Activated CD8-positive, alpha-beta memory T cell treated with anti-CD3 and anti-CD28 coated beads, Interleukin-2, amount 50 U/mL, for 24 hours (primary cell): ENCODE data around the gene THUMPD2.
"Not testable (repeated sequence)": the region's sequence is repeated elsewhere in the genome, so short reads cannot be mapped to it uniquely, and the experiment has no call there.

ENCODE experiments used
- DNase-seq: peaks from one replicate; pipeline ENCODE4 v3.0.0-alpha.2; 2020; ENCODE audit errors: extremely low read depth

The THUMPD2 gene

DNA sequence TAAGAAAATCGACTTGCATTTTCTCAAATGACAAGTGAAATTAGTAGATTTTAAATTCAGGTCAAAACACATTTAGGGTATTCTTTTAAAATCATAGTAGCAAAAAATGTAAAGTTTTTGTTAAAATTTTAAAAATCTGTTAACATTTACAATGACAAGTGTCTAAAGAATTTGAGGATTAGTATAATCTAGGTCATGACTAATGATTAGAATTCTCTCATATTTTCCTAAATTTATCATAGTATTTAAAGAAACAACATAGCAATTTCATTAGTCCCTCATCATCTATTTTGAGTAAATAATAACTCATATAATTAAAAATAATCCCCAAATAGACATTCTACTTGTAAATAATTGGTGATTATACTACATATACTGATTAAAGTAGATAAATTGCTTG is 23.6 kb downstream of the THUMPD2 start:
- no peak for DNase-seq

DNA sequence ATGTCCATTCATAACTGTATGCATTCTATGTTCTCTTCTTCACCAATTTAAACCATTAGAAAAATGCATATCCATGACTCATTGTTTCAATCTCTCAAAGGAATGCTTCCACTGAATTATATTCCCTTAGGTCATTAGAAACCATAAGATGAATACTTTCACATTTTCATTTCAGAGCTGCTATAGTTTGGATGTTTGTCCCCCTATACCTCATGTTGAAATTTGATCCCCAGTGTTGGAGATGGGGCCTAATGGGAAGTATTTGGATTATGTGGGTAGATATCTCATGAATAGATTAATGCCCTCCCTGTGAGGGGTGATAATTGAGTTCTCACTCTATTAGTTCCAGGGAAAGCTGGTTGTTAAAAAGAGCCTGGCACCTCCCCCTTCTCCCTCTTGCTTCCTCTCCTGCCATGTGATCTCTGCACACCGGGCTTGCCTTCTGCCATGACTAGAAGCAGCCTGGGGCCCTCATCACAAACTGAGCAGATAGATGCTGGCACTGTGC is 35.7 kb downstream of the THUMPD2 start:
- DNase-seq: no peak

- no peak for DNase-seq
Measured at GRCh38 chr2:39741871-39742270, 37.2 kb downstream of the THUMPD2 start.

GRCh38 chr2:39739386-39739785 is 39.7 kb downstream of the THUMPD2 start:
- no peak for DNase-seq

DNA sequence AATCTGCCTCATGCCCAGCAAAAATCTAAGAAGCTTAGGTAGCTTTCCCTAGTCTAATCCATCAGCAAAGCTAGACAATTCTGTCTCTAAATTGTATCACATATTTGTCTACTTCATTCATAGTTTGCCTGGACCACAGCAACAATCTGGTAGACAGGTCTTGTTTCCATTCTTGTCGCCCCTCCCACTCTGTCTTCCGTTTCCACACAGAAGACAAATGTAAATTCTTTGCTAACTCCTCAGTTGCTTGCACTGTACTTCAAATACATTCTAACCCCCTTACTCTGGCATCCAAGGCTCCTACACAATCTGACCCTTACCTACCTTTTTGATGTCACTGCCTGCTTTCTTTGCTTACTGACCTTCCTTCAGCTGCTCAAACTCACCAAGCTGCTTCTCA is 40.1 kb downstream of the THUMPD2 start:
- no peak for DNase-seq

GRCh38 chr2:39737661-39738060 is 41.4 kb downstream of the THUMPD2 start:
- DNase-seq: no peak

DNA sequence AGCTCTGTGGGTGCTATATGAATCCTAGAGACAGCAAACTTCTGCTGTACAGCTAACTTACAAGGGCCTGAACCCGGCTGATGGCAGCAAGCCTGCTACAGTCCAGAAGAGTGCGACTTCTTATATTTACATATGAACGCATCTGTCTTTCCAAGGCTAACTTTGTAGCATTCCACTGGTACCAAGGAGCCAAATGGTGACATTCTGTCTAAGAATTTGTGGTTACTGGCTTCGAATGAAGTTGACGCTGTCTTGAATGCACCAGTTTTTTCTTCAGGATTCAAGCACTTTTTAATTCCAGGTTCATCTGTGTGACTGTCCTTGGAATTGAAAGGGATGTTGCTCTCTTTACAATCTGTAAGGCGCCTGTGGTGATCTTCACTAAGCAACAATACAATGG is 42.4 kb downstream of the THUMPD2 start:
- DNase-seq: no peak

DNA sequence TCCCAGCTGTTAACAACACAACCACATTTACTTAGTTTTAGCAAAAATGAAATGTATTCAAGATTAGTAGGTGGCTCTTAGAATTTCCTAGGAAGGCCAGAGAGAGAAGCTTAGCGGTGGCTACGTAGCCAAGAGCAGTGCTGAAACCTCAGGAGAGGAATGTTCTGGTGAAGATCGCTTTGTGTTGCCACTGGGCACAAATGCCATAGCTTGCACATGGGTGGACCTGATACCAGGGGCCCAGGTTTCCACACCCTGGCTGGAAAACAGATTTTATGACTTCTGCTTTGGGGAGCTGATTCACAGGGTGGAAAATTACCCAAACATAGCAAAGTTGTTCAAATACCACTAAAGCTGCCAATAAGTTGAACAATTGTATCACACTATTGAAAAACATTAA is 43.4 kb downstream of the THUMPD2 start:
- DNase-seq: no peak

- no peak for DNase-seq
Measured at GRCh38 chr2:39734445-39734844, 44.6 kb downstream of the THUMPD2 start.

DNA sequence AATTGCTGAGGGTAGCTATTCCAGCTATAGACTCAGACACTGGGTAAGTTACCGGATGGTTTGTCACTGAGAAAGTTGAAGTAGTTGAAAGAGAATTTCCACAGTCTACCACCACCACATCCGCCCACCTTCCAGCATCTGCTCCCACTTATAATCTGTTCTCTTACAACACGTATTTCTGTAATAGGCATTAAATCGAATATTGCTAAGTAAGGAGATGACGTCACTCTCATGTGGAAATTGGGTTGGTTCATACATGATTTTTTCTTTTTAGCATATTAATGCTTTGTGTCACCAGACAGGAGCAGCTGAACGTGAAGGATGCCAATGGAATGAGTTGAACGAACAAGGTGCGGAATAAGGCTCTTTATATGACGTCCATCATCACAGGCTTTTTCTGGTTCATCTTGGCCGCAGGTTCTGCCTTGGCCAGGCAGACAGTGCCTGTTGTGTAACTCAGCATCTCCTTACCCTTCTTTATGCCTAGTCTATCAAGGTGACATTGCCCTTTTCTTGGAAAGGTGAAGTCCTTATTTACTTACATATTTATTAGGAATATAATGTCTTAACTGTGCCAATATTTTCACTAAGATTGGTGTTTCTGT is 45.9 kb downstream of the THUMPD2 start:
- no peak for DNase-seq

DNA sequence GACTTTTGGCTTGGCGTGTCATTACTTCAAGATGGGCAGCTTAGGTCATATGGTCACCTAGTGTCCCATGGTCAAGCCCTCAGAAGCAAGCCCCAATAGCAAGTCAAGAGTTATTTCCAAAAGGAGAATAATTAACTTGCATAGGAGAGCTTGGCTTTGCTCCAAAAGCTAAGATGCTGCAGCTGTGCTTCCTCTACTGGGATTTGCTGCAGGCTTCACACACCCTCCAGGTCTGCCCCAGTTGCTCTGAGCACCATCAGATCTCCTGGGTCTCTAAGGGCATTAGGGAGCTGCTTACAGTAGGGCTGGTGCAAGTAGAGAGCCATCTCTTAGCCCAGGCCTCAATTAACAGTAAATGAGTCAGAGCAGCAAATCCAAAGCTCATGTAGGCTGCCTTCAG is 46.6 kb downstream of the THUMPD2 start:
- DNase-seq: no peak

GRCh38 chr2:39731546-39731945 is 47.5 kb downstream of the THUMPD2 start:
- DNase-seq: no peak

GRCh38 chr2:39730685-39731302 is 48.3 kb downstream of the THUMPD2 start:
- no peak for DNase-seq

DNA sequence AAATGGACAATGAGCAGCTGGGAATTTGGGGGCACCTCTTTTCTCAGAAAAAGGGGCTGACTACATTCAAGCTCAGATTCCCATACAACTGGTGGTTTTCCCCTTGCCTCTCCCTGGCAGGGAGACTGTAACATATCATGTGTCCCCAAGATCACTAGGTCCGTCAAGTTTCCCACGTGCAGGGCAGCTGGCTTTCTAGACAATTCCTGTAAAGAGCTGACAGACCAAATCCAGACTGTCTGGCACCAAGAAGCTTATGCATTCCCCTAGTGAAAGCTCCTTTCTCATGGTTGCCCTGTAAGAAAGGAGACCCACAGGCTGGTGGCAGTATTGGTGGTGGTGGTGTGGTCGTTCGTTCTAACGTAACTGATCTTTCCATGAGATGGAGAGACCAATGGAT is 48.8 kb downstream of the THUMPD2 start:
- no peak for DNase-seq

DNA sequence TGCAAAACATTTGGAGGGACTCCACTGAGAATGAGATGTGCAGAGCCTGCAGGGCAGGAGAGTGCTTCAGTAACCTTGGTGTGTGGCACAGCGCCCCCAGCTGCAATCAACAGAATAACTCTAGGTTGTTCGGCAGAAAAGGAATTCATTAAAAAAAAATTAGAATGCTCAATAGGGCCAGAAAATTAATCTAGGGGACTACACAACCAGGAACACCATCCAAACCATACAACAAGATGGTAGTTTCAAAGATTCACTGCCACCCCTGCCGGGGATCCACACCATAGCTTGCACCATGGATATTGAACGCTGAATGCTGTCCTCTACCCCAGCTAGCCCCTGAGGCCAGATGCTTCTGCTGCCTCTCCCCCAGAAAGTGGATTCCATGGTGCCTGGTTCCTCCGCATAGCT is 50.1 kb downstream of the THUMPD2 start:
- DNase-seq: no peak

DNA sequence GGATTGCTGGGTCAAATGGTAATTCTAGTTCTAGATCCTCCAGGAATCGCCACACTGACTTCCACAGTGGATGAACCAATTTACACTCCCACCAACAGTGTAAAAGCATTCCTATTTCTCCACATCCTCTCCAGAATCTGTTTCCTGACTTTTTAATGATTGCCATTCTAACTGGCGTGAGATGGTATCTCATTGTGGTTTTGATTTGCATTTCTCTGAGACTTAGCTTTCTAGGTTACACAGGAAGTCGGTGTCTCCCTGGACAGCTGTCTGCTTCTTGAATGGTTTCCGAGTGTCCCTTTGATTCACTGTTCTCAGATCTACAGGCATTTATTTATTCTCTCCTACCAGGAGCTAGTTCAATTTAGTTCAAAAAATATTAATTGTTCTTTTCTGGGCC is 51.0 kb downstream of the THUMPD2 start:
- DNase-seq: not testable (repeated sequence)

- no peak for DNase-seq
Measured at GRCh38 chr2:39725401-39725800, 53.7 kb downstream of the THUMPD2 start.

DNA sequence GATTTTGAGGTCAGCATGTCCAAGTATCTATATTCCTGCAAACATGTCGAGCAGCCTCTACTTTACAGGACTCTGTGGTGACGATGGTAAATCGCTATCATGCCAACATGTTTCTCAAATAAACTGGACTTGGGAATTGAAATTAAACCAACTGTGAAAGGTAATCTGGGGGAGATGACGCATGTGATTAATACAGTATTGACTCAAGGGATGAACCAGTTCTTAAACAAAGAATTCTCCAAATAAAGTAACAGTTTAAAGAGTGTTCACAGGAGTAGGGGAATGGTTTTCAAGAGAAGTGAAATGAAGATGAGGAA is 54.3 kb downstream of the THUMPD2 start:
- no peak for DNase-seq

DNA sequence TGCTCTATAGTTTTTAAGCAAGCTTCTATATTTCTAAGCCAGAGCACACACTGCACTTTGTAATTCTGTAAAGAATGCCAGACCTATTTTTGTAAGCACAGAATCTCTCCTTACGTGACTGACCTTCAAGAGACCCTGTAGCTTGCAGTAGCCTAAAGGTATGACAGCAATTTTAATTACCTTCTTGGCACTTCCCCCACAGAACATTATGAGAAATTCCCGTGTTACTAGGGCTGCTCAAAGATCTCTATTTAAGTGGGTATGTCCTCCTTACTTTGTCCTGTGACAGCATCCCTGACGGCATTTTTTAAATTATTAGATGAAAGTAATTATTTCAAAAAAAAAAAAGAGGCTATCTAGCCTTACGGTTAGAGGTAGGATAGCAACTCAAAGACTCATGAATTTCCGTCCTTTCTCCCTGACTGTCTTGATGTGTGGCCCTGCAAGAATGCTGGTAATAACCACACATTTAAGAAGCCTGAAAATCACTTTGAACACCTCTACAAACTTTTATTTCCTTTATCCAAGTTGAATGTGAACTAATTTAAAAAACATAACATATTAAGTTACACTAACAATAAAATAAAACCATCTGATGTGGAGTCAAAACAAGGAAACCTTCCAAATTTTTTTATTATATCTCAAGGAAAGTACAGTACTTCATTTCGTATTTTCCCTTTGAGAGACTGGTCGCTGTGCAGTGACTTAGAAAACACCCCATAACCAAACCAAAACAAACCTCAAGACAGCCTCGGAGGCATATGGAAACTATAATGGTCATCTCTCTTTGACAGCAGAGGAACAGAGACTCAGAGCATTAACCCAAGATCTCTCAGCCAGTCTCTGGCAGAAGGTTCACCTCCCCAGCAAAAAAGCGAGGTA is 54.9 kb downstream of the THUMPD2 start:
- DNase-seq: no peak

GRCh38 chr2:39723497-39723896 is 55.6 kb downstream of the THUMPD2 start:
- no peak for DNase-seq

GRCh38 chr2:39720970-39721369 is 58.1 kb downstream of the THUMPD2 start:
- no peak for DNase-seq

- no peak for DNase-seq
Measured at GRCh38 chr2:39719317-39719716, 59.7 kb downstream of the THUMPD2 start.

- no peak for DNase-seq
Measured at GRCh38 chr2:39718483-39718882, 60.6 kb downstream of the THUMPD2 start.
